GM23338 (cell line): ENCODE data around the gene ZSCAN30. TPM values are rescaled to one million over a fixed set of nuclear protein-coding genes. Genes with fewer than 3 reads are reported as not detected.

ENCODE experiments used
- ATAC-seq: fragments of 200-7000 bp; cut with Tn5 transposase; 3 replicates; pipeline ENCODE4 v1.9.1; 2020
- DNase-seq: peaks from one replicate; pipeline ENCODE4 v3.0.0-alpha.2; 2015; ENCODE audit warnings: low spot score
- H2AFZ ChIP-seq: fragments of 200-600 bp; sonication (generic); 2 replicates; pipeline ENCODE4 v1.8.0; 2016; ENCODE audit warnings: antibody characterized with exemption, mild to moderate bottlenecking, moderate library complexity
- H3F3A ChIP-seq: fragments of 200-600 bp; sonication (generic); replicated peaks from 2 replicates; pipeline ENCODE4 v1.8.0; 2017; ENCODE audit warnings: antibody characterized with exemption, mixed run types, low read depth
- H3K27ac ChIP-seq: fragments of 200-600 bp; sonication (generic); 2 replicates; pipeline ENCODE4 v1.6.1; 2016; ENCODE audit warnings: low read depth
- H3K27me3 ChIP-seq: fragments of 200-600 bp; sonication (generic); 2 replicates; pipeline ENCODE4 v1.8.0; 2016; ENCODE audit warnings: mild to moderate bottlenecking, mixed run types, moderate library complexity; ENCODE audit not compliant: insufficient read depth
- H3K36me3 ChIP-seq: fragments of 200-600 bp; sonication (generic); 2 replicates; pipeline ENCODE4 v1.8.0; 2016; ENCODE audit warnings: mild to moderate bottlenecking; ENCODE audit not compliant: insufficient read depth
- H3K4me1 ChIP-seq: fragments of 200-600 bp; sonication (generic); 2 replicates; pipeline ENCODE4 v1.8.0; 2016; ENCODE audit warnings: mild to moderate bottlenecking, moderate library complexity; ENCODE audit not compliant: insufficient read depth
- H3K4me2 ChIP-seq: fragments of 200-600 bp; sonication (generic); 2 replicates; pipeline ENCODE4 v1.7.1; 2017; ENCODE audit warnings: mixed run types
- H3K4me3 ChIP-seq: fragments of 200-600 bp; sonication (generic); 2 replicates; pipeline ENCODE4 v1.6.1; 2016; ENCODE audit warnings: mixed run types
- H3K79me2 ChIP-seq: fragments of 200-600 bp; sonication (generic); replicated peaks from 2 replicates; pipeline ENCODE4 v1.8.0; 2017; ENCODE audit warnings: mild to moderate bottlenecking; ENCODE audit not compliant: insufficient read depth
- H3K9me2 ChIP-seq: fragments of 200-600 bp; sonication (generic); 2 replicates; pipeline ENCODE4 v1.8.0; 2017; ENCODE audit not compliant: insufficient read depth
- H4K20me1 ChIP-seq: fragments of 200-600 bp; sonication (generic); replicated peaks from 2 replicates; pipeline ENCODE4 v1.8.0; 2017; ENCODE audit warnings: mild to moderate bottlenecking; ENCODE audit not compliant: insufficient read depth
- H3K27ac Mint-ChIP-seq: 2 replicates; pipeline ENCODE4 v1.8.0; 2020; ENCODE audit warnings: inconsistent platforms, mild to moderate bottlenecking, moderate library complexity, mixed read lengths
- H3K27me3 Mint-ChIP-seq: 3 replicates; pipeline ENCODE4 v1.8.0; 2022; ENCODE audit warnings: low read depth, mild to moderate bottlenecking, moderate library complexity, mixed read lengths, inconsistent platforms; ENCODE audit not compliant: insufficient read depth, poor library complexity
- H3K36me3 Mint-ChIP-seq: 3 replicates; pipeline ENCODE4 v1.8.0; 2021; ENCODE audit warnings: low read depth, mild to moderate bottlenecking, inconsistent platforms, moderate library complexity, mixed read lengths
- H3K4me1 Mint-ChIP-seq: 3 replicates; pipeline ENCODE4 v1.8.0; 2020; ENCODE audit warnings: mild to moderate bottlenecking, inconsistent platforms, mixed read lengths
- H3K4me3 Mint-ChIP-seq: 3 replicates; pipeline ENCODE4 v1.8.0; 2021; ENCODE audit warnings: moderate library complexity, mild to moderate bottlenecking, inconsistent platforms, mixed read lengths
- H3K9me3 Mint-ChIP-seq: 3 replicates; pipeline ENCODE4 v1.8.0; 2020; ENCODE audit warnings: moderate library complexity, mild to moderate bottlenecking, inconsistent platforms, mixed read lengths
- CREB1 ChIP-seq: fragments of 250-450 bp; sonication (Bioruptor Pico); IDR thresholded peaks from 2 replicates; pipeline ENCODE4 v1.5.0; 2020; ENCODE audit warnings: low read depth, mild to moderate bottlenecking, moderate library complexity
- ETS1 ChIP-seq: IDR thresholded peaks from 2 replicates; pipeline ENCODE4 v1.6.1; 2016; ENCODE audit warnings: antibody characterized with exemption
- EZH2 ChIP-seq: fragments of 200-600 bp; sonication (generic); IDR thresholded peaks from one replicate; pipeline ENCODE4 v1.8.0; 2017; ENCODE audit warnings: antibody characterized with exemption, mild to moderate bottlenecking, low read depth; ENCODE audit not compliant: unreplicated experiment
- POLR2AphosphoS5 ChIP-seq: IDR thresholded peaks from 2 replicates; pipeline ENCODE4 v1.6.1; 2016; ENCODE audit warnings: antibody characterized with exemption, low read depth
- STAT1 ChIP-seq: IDR thresholded peaks from one replicate; pipeline ENCODE4 v1.6.1; 2016; ENCODE audit warnings: antibody characterized with exemption; ENCODE audit not compliant: unreplicated experiment
- ZNF114 ChIP-seq: fragments of 250-450 bp; sonication (Bioruptor Pico); IDR thresholded peaks from 2 replicates; pipeline ENCODE4 v1.5.0; 2020; ENCODE audit warnings: mild to moderate bottlenecking, moderate library complexity
- ZNF331 ChIP-seq: fragments of 250-450 bp; sonication (Bioruptor Pico); IDR thresholded peaks from 2 replicates; pipeline ENCODE4 v1.5.0; 2020; ENCODE audit warnings: low read depth, mild to moderate bottlenecking, moderate library complexity
- ZNF462 ChIP-seq: fragments of 250-450 bp; sonication (Bioruptor Pico); IDR thresholded peaks from 2 replicates; pipeline ENCODE4 v1.5.0; 2020; ENCODE audit warnings: mild to moderate bottlenecking, moderate library complexity
- polyA plus RNA-seq: library from polyadenylated mRNA; unstranded; fragments of >200 nt; fragmentation: Nextera tagmentation; extraction: Ambion mirVana; gene quantifications from 2 replicates; pipeline ENCODE4 v1.2.1, GENCODE V29; 2016
- total RNA-seq: library from RNA; depleted of rRNA; stranded (reverse); fragments of >200 nt; shearing (Covaris generic); gene quantifications from 2 replicates; pipeline ENCODE4 v1.2.3, GENCODE V29; 2014

ZSCAN30 gene
- total and polyA plus RNA-seq, 2 experiments from 2014 or later = 12.3 to 21.8 TPM

- no peak overlapping the region for H3K27ac Mint-ChIP-seq
- TF ChIP-seq STAT1 (no peak), ZNF331 (CRISPR knock-in tag) (no peak), ETS1 (no peak), EZH2 (no peak)
- peaks cover 66% of the 10 kb centered on the region for H3K79me2 ChIP-seq
These were observed 1.1 kb upstream of the ZSCAN30 start for GRCh38 chr18:35291166-35291565.

GRCh38 chr18:35289727-35290093 is 319 bp downstream of the ZSCAN30 start:
- Histone ChIP-seq H3K79me2 (peaks cover 81% of the 10 kb centered on the region), H3K36me3 (no peaks in the 10 kb centered on the region; the same call in 1 of the 2 replicates), H3K4me2 (peak overlapping the region; percentile 87), H4K20me1 (no peaks in the 10 kb centered on the region; the same call in 1 of the 2 replicates), H3K27me3 (no peaks in the 10 kb centered on the region), H3F3A (peaks cover 8% of the 10 kb centered on the region; the same call in 1 of the 2 replicates), H3K4me1 (peaks cover 13% of the 10 kb centered on the region), H2AFZ (peak overlapping the region; percentile 88), H3K9me2 (0 out of 2 replicates have a peak, but pooled peaks cover 5% of the 10 kb centered on the region), H3K27ac (peak overlapping the region; percentile 98), H3K4me3 (peak overlapping the region; percentile 81)
- H3K9me3 Mint-ChIP-seq = peaks cover 25% of the 10 kb centered on the region
- peak overlapping the region; percentile 97 for H3K4me3 Mint-ChIP-seq
- peaks cover 40% of the 10 kb centered on the region; the same call in 2 of the 3 replicates for H3K36me3 Mint-ChIP-seq
- ATAC-seq (peak; percentile 66), DNase-seq (peak; percentile 51)
- peaks cover 11% of the 10 kb centered on the region for H3K27me3 Mint-ChIP-seq
- TF ChIP-seq ZNF114 (CRISPR knock-in tag) = no peak
- peaks cover 14% of the 10 kb centered on the region for H3K4me1 Mint-ChIP-seq
- peak overlapping the region; percentile 97 for H3K27ac Mint-ChIP-seq

More at GRCh38 chr18:35291166-35291565, 1.1 kb upstream of the ZSCAN30 start:
- no peaks in the 10 kb centered on the region for H3K27me3 ChIP-seq
- H4K20me1 ChIP-seq = no peaks in the 10 kb centered on the region; the same call in 1 of the 2 replicates
- peak overlapping the region; percentile 87 for H3K4me2 ChIP-seq
- 0 out of 2 replicates have a peak, but pooled peaks cover 5% of the 10 kb centered on the region for H3K9me2 ChIP-seq
- Mint-ChIP-seq H3K4me1 (peaks cover 14% of the 10 kb centered on the region), H3K4me3 (peak overlapping the region; percentile 97), H3K27me3 (peaks cover 9% of the 10 kb centered on the region), H3K36me3 (peaks cover 32% of the 10 kb centered on the region), H3K9me3 (peaks cover 12% of the 10 kb centered on the region)
- no peak for ATAC-seq
- H3F3A ChIP-seq = peaks cover 8% of the 10 kb centered on the region; the same call in 1 of the 2 replicates
- H3K4me1 ChIP-seq = peaks cover 13% of the 10 kb centered on the region
- no peak overlapping the region for H3K27ac ChIP-seq
- peak overlapping the region; percentile 81 for H3K4me3 ChIP-seq
- H2AFZ ChIP-seq = no peak overlapping the region
- H3K36me3 ChIP-seq = peaks cover 2% of the 10 kb centered on the region; the same call in 1 of the 2 replicates
- no peak for DNase-seq

- DNase-seq = no peak
- Histone ChIP-seq H2AFZ (peak overlapping the region; percentile 88), H3K4me2 (peak overlapping the region; percentile 87), H3K4me1 (peaks cover 13% of the 10 kb centered on the region), H3K79me2 (peaks cover 82% of the 10 kb centered on the region), H3K9me2 (0 out of 2 replicates have a peak, but pooled peaks cover 5% of the 10 kb centered on the region), H3K36me3 (no peaks in the 10 kb centered on the region; the same call in 1 of the 2 replicates), H3F3A (peaks cover 8% of the 10 kb centered on the region; the same call in 1 of the 2 replicates), H3K27ac (peak overlapping the region; percentile 98), H3K4me3 (peak overlapping the region; percentile 81), H4K20me1 (no peaks in the 10 kb centered on the region; the same call in 1 of the 2 replicates), H3K27me3 (no peaks in the 10 kb centered on the region)
- Mint-ChIP-seq H3K4me1 (peaks cover 14% of the 10 kb centered on the region), H3K27me3 (peaks cover 11% of the 10 kb centered on the region), H3K36me3 (peaks cover 42% of the 10 kb centered on the region; the same call in 2 of the 3 replicates), H3K4me3 (peak overlapping the region; percentile 97), H3K9me3 (peaks cover 26% of the 10 kb centered on the region), H3K27ac (peak overlapping the region; percentile 97)
- ATAC-seq = no peak; the same call in 2 of the 3 replicates
- TF ChIP-seq ZNF114 (CRISPR knock-in tag) = no peak
- no peak for TF ChIP-seq POLR2AphosphoS5
- no peak for TF ChIP-seq CREB1
- TF ChIP-seq ZNF462 = no peak
- TF ChIP-seq ETS1 = no peak
These were observed 736 bp downstream of the ZSCAN30 start for GRCh38 chr18:35289293-35289692.
